Ishikawa (cell line): ENCODE data around the gene THSD7A.

Experiments used
- CREB1 ChIP-seq: IDR thresholded peaks from 2 replicates; pipeline ENCODE4 v1.6.1; 2012; ENCODE audit warnings: low read depth
- EP300 ChIP-seq: IDR thresholded peaks from 2 replicates; pipeline ENCODE4 v1.6.1; 2012; ENCODE audit warnings: borderline replicate concordance
- RAD21 ChIP-seq: IDR thresholded peaks from 2 replicates; pipeline ENCODE4 v1.6.1; 2012; ENCODE audit warnings: low read depth
- TAF1 ChIP-seq: IDR thresholded peaks from 2 replicates; pipeline ENCODE4 v1.6.1; 2012; ENCODE audit warnings: low read depth, mild to moderate bottlenecking
- TEAD4 ChIP-seq: IDR thresholded peaks from 2 replicates; pipeline ENCODE4 v1.6.1; 2012
- YY1 ChIP-seq: IDR thresholded peaks from 2 replicates; pipeline ENCODE4 v1.6.1; 2012; ENCODE audit warnings: low read depth
- TF ChIP-seq, protein P1 (sequence below): IDR thresholded peaks from 2 replicates; pipeline ENCODE4 v1.6.1; 2012; ENCODE audit warnings: low read depth, mild to moderate bottlenecking

DNA sequence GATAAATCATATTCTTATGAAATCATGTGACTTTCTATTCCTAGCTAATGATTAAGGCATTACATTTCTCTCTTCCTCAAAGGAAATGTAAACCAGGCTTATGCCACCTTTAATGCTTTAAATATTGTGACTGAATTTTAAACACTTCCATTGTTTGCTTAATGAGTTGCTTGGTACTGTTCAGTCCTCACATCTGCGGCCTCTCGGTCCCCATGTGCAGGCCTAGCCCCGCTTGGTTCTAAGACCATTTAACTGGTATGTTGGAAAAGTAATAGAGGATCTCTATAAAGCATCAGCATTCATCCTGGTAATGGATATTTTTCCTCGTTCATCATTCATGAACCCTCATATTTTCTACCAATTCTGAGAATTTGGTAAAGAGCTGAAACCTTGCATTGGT is 27.4 kb downstream of the THSD7A start:
- TF ChIP-seq, protein P1, sequence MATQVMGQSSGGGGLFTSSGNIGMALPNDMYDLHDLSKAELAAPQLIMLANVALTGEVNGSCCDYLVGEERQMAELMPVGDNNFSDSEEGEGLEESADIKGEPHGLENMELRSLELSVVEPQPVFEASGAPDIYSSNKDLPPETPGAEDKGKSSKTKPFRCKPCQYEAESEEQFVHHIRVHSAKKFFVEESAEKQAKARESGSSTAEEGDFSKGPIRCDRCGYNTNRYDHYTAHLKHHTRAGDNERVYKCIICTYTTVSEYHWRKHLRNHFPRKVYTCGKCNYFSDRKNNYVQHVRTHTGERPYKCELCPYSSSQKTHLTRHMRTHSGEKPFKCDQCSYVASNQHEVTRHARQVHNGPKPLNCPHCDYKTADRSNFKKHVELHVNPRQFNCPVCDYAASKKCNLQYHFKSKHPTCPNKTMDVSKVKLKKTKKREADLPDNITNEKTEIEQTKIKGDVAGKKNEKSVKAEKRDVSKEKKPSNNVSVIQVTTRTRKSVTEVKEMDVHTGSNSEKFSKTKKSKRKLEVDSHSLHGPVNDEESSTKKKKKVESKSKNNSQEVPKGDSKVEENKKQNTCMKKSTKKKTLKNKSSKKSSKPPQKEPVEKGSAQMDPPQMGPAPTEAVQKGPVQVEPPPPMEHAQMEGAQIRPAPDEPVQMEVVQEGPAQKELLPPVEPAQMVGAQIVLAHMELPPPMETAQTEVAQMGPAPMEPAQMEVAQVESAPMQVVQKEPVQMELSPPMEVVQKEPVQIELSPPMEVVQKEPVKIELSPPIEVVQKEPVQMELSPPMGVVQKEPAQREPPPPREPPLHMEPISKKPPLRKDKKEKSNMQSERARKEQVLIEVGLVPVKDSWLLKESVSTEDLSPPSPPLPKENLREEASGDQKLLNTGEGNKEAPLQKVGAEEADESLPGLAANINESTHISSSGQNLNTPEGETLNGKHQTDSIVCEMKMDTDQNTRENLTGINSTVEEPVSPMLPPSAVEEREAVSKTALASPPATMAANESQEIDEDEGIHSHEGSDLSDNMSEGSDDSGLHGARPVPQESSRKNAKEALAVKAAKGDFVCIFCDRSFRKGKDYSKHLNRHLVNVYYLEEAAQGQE, result no peak
- TF ChIP-seq TEAD4 (no peak), TAF1 (no peak), RAD21 (no peak), YY1 (no peak), EP300 (no peak), CREB1 (no peak)
